Subcutaneous adipose tissue (tissue), 4 donors: ENCODE measurements around the gene GDPGP1. TPM values are rescaled to one million over a fixed set of nuclear protein-coding genes. Genes with fewer than 3 reads are reported as not detected.

ENCODE experiments used
- total RNA-seq, 4 donors: library from RNA; depleted of rRNA; stranded (reverse); fragments of >200 nt; gene quantifications; one replicate each; pipeline ENCODE4 v1.1.0, GENCODE V29; 2016
- TF ChIP-seq, protein P1 (sequence below): fragments of 450-650 bp; IDR thresholded peaks from one replicate; pipeline ENCODE4 v1.5.1; 2016; ENCODE audit warnings: low read depth, mild to moderate bottlenecking, control low read depth, antibody characterized with exemption, moderate library complexity

Gene GDPGP1
- total RNA-seq, 4 donors from 2014 or later = 2.6 to 5.9 (median 3.6) TPM

DNA sequence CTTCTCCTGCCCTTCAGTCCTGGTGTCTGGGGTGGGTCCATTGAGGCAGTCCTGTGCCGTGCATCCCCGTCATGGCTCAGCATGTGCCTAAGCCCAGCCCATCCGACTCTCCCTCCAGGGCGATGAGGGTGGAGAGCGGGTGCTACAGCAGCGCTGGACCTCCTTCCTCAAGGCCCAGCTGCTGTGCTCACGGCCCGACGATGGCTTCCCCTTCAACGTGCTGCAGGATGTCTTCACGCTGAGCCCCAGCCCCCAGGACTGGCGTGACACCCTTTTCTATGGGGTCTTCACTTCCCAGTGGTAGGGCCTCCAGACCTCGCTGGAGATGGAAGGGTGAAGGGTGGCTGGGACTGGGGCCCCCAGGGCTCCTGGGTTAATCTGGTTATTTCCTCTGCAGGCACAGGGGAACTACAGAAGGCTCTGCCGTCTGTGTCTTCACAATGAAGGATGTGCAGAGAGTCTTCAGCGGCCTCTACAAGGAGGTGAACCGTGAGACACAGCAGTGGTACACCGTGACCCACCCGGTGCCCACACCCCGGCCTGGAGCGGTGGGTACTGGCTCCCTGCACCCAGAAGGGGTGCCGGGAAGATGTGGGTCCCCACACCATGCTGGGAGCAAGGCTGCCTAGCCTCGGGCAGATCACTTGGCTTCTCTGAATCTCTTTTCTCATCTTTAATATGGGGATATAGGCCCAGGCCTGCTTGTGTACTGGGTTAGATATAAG is 10.4 kb upstream of the GDPGP1 start:
- TF ChIP-seq, protein P1, sequence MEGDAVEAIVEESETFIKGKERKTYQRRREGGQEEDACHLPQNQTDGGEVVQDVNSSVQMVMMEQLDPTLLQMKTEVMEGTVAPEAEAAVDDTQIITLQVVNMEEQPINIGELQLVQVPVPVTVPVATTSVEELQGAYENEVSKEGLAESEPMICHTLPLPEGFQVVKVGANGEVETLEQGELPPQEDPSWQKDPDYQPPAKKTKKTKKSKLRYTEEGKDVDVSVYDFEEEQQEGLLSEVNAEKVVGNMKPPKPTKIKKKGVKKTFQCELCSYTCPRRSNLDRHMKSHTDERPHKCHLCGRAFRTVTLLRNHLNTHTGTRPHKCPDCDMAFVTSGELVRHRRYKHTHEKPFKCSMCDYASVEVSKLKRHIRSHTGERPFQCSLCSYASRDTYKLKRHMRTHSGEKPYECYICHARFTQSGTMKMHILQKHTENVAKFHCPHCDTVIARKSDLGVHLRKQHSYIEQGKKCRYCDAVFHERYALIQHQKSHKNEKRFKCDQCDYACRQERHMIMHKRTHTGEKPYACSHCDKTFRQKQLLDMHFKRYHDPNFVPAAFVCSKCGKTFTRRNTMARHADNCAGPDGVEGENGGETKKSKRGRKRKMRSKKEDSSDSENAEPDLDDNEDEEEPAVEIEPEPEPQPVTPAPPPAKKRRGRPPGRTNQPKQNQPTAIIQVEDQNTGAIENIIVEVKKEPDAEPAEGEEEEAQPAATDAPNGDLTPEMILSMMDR = no peak

DNA sequence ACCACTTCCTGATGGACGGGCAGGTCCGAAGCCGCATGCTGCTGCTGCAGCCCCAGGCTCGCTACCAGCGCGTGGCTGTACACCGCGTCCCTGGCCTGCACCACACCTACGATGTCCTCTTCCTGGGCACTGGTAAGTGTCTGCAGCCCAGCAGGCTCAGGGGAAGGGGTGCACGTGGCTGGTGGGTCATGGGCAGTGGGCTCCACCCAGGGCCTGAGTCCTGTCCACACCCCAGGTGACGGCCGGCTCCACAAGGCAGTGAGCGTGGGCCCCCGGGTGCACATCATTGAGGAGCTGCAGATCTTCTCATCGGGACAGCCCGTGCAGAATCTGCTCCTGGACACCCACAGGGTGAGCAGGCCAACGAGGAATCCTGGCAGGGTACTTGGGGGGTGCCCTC is 9.0 kb upstream of the GDPGP1 start:
- TF ChIP-seq, protein P1 = no peak

DNA sequence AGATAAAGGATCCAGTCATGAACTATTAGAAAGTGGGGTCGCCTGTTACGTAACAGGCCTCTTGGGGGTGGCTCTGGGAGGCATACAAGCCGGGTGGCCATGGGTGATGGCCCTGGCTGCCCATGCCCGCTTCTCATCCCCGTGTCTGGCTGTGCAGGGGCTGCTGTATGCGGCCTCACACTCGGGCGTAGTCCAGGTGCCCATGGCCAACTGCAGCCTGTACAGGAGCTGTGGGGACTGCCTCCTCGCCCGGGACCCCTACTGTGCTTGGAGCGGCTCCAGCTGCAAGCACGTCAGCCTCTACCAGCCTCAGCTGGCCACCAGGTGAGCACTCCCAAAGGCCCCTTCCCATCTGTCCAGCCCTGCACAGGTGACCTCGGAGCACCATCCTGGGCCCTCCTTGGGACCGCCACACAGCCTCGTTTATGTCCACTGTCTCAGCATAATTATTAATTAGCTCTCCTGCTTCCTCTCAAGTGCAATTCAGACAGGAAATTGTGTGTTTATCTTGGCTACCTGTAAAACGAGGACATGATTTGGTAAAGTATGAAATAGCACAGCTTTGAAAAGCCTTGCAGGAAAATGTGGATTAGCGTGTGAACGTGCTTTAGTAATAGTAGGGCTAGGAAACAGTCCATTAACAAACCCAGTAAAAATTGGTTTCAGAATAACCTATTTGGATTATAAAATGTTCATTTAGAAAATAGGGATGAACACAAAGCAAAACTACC is 8.3 kb upstream of the GDPGP1 start:
- TF ChIP-seq, protein P1 = no peak

DNA sequence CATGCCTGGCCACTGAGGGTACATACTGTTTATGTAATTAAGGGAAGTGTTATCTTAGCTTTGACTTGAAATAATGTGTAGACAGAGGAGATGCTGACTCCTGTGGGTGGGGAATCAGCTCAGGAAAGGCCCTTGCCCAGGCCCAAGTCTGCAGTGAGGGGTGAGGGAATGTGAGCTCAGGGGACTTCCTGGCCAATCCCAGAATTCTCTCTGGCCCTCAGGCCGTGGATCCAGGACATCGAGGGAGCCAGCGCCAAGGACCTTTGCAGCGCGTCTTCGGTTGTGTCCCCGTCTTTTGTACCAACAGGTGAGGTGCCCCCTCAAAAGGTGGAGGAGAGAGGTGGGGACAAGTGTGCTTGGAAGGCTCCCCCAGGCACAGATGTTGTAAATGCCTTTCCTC is 6.7 kb upstream of the GDPGP1 start:
- TF ChIP-seq, protein P1 = no peak

DNA sequence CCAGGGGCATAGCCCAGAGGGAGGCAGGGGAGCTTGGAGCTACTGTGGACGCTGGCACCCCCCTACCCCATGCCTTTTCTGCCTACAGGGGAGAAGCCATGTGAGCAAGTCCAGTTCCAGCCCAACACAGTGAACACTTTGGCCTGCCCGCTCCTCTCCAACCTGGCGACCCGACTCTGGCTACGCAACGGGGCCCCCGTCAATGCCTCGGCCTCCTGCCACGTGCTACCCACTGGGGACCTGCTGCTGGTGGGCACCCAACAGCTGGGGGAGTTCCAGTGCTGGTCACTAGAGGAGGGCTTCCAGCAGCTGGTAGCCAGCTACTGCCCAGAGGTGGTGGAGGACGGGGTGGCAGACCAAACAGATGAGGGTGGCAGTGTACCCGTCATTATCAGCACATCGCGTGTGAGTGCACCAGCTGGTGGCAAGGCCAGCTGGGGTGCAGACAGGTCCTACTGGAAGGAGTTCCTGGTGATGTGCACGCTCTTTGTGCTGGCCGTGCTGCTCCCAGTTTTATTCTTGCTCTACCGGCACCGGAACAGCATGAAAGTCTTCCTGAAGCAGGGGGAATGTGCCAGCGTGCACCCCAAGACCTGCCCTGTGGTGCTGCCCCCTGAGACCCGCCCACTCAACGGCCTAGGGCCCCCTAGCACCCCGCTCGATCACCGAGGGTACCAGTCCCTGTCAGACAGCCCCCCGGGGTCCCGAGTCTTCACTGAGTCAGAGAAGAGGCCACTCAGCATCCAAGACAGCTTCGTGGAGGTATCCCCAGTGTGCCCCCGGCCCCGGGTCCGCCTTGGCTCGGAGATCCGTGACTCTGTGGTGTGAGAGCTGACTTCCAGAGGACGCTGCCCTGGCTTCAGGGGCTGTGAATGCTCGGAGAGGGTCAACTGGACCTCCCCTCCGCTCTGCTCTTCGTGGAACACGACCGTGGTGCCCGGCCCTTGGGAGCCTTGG is 5.9 kb upstream of the GDPGP1 start:
- TF ChIP-seq, protein P1 = no peak

DNA sequence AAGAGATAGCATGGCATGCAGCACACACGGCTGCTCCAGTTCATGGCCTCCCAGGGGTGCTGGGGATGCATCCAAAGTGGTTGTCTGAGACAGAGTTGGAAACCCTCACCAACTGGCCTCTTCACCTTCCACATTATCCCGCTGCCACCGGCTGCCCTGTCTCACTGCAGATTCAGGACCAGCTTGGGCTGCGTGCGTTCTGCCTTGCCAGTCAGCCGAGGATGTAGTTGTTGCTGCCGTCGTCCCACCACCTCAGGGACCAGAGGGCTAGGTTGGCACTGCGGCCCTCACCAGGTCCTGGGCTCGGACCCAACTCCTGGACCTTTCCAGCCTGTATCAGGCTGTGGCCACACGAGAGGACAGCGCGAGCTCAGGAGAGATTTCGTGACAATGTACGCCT is 5.0 kb upstream of the GDPGP1 start:
- TF ChIP-seq, protein P1 = no peak
